GM23248 (cell line): Measurements from ENCODE around the gene MAGEE2.

ENCODE experiments used
- EZH2 ChIP-seq: fragments of 200-600 bp; sonication (generic); IDR thresholded peaks from 2 replicates; pipeline ENCODE4 v1.6.1; 2018; ENCODE audit warnings: antibody characterized with exemption, mild to moderate bottlenecking; ENCODE audit not compliant: insufficient read depth, poor library complexity, severe bottlenecking
- EZH2phosphoT487 ChIP-seq: fragments of 200-600 bp; sonication (generic); IDR thresholded peaks from 2 replicates; pipeline ENCODE4 v1.6.1; 2018; ENCODE audit warnings: antibody characterized with exemption, moderate library complexity, mild to moderate bottlenecking, low read depth; ENCODE audit not compliant: insufficient read depth

- TF ChIP-seq EZH2 (no peak), EZH2phosphoT487 (no peak)
Observed at GRCh38 chrX:75746891-75747639, 38.0 kb downstream of the MAGEE2 start.
